Testis (tissue), 5 donors: ENCODE results near the gene KIF2A. TPM values are rescaled to one million over a fixed set of nuclear protein-coding genes. Genes with fewer than 3 reads are reported as not detected.
A peak's percentile ranks its signal among the peaks of the same experiment; 100 is the strongest.

Experiments used
- DNase-seq: peaks from one replicate; pipeline ENCODE4 v3.0.0-alpha.2; 2019
- H3K27ac ChIP-seq, 2 donors: fragments of 200-600 bp; sonication (generic); one replicate each; pipeline ENCODE4 v1.5.1; 2019
- H3K27me3 ChIP-seq: fragments of 200-600 bp; sonication (generic); one replicate; pipeline ENCODE4 v1.5.1; 2019
- H3K36me3 ChIP-seq: fragments of 200-600 bp; sonication (generic); one replicate; pipeline ENCODE4 v1.5.1; 2017; ENCODE audit warnings: low read depth; ENCODE audit errors: missing control alignments
- H3K4me1 ChIP-seq: fragments of 200-600 bp; sonication (generic); one replicate; pipeline ENCODE4 v1.5.1; 2019
- H3K4me3 ChIP-seq, 2 donors: fragments of 200-600 bp; sonication (generic); one replicate each; pipeline ENCODE4 v1.5.1; 2017 to 2019
- H3K9me3 ChIP-seq: fragments of 200-600 bp; sonication (generic); one replicate; pipeline ENCODE4 v1.5.1; 2017
- CTCF ChIP-seq, 3 experiments: fragments of 450-650 bp in 2 of 3; fragments of 200-600 bp in 1 of 3; sonication (generic) in 1 of 3; IDR thresholded peaks; one replicate each; pipeline ENCODE4 v1.5.1; 2016 to 2019; ENCODE audit warnings: antibody characterized with exemption in 3 of 3, mild to moderate bottlenecking in 2 of 3, moderate library complexity in 1 of 3
- POLR2A ChIP-seq: fragments of 450-650 bp; IDR thresholded peaks from one replicate; pipeline ENCODE4 v1.6.1; 2017; ENCODE audit warnings: antibody characterized with exemption, mild to moderate bottlenecking, moderate library complexity
- WGBS, 2 donors: methylation state at CpG; one replicate each; pipeline ENCODE4 v1.1.5; 2018; 5-methylcytosine and 5-hydroxymethylcytosine counted together
- intact Hi-C: fragments of 100-400 bp; cut with DNase I; formaldehyde crosslinking; loops from one replicate; pipeline ENCODE4 v1.15.1; 2023; ENCODE audit warnings: low total_unique reads
- long read RNA-seq, 2 donors: transcript quantifications; one replicate each; lab custom pipeline, GENCODE V29; 2026
- polyA plus RNA-seq: library from polyadenylated mRNA; stranded (reverse); fragments of 350-450 nt; fragmentation: Illumina TruSeq; extraction: RNeasy Lipid Tissue Mini Kit (QIAGEN cat#74804); gene quantifications from one replicate; pipeline ENCODE4 v1.2.3, GENCODE V29; 2014; ENCODE audit warnings: low read depth, low replicate concordance; ENCODE audit not compliant: insufficient read depth
- total RNA-seq, 2 donors: library from RNA; depleted of rRNA; stranded (reverse); fragments of >200 nt; gene quantifications; one replicate each; pipeline ENCODE4 v1.2.3, GENCODE V29; 2016

The KIF2A gene
- total RNA-seq (10 to 100 TPM; 80.0 to 86.5 TPM), polyA plus RNA-seq (91.5 TPM)
- long read RNA-seq, donor 1, partial matches to known transcripts = 6 of 31 reads
- long read RNA-seq, donor 1, other reads (novel, unspliced or antisense) = 23 of 31 reads
- long read RNA-seq, donor 2, partial matches to known transcripts = 0 of 5 reads
- long read RNA-seq, donor 2, other reads (novel, unspliced or antisense) = 0 of 5 reads

GRCh38 chr5:62305715-62306322, at the start of gene KIF2A:
Gene KIF2A (plus strand): TSS chr5:62306206. CDS start chr5:62306473, 267 bp downstream.
- Histone ChIP-seq H3K4me3 (peak within 1 kb of the TSS; percentile 93 to 96), H3K9me3 (no peaks in the 10 kb centered on the region), H3K27me3 (no peaks in the 10 kb centered on the region), H3K4me1 (peaks cover 5% of the 10 kb centered on the region), H3K36me3 (no peaks in the 10 kb centered on the region), H3K27ac (peak within 1 kb of the TSS; percentile 93)
- DNase-seq = peak; percentile 92
- no peak for TF ChIP-seq CTCF (IDR thresholded peaks at IDR 0.05)
- no peak for TF ChIP-seq POLR2A
- intact Hi-C loops = no loop called here
- 0% methylated on average over 14 to 55 of the region's 66 CpGs for WGBS, 2 donors

- no peaks in the 10 kb centered on the region for H3K27me3 ChIP-seq
- no peak for DNase-seq
- TF ChIP-seq POLR2A = no peak
- TF ChIP-seq CTCF (IDR thresholded peaks at IDR 0.05) = no peak
Measured at GRCh38 chr5:62257020-62257367, 49.0 kb upstream of the KIF2A start.

DNA sequence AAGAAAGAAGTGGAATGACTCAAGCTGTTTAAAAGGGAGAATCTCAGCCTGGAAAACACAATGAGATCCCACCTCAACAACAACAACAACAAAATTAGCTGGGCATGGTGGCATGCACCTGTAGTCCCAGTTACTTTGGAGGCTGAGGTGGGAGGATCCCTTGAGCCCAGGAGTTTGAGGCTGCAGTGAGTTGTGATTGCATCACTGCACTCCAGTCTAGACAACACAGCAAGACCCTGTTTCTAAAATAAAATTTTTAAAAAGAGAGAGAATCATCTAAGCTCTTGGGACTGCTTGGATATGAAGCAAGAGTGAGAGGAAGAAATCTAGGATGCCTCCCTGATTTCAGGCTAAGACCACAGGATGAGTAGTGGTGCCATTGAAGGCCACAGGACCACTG, 47.4 kb upstream of the KIF2A start:
- intact Hi-C loops = no loop called here
- Histone ChIP-seq H3K27ac (no peak overlapping the region), H3K9me3 (no peaks in the 10 kb centered on the region), H3K4me3 (no peak overlapping the region), H3K36me3 (no peaks in the 10 kb centered on the region), H3K4me1 (no peaks in the 10 kb centered on the region), H3K27me3 (no peaks in the 10 kb centered on the region)
- DNase-seq = no peak
- no peak for TF ChIP-seq CTCF (IDR thresholded peaks at IDR 0.05)
- TF ChIP-seq POLR2A = no peak

More at GRCh38 chr5:62257020-62257367, 49.0 kb upstream of the KIF2A start:
- Histone ChIP-seq H3K4me1 (no peaks in the 10 kb centered on the region), H3K27ac (no peak overlapping the region), H3K4me3 (no peak overlapping the region), H3K9me3 (no peaks in the 10 kb centered on the region), H3K36me3 (no peaks in the 10 kb centered on the region)
- intact Hi-C loops = no loop called here

DNA sequence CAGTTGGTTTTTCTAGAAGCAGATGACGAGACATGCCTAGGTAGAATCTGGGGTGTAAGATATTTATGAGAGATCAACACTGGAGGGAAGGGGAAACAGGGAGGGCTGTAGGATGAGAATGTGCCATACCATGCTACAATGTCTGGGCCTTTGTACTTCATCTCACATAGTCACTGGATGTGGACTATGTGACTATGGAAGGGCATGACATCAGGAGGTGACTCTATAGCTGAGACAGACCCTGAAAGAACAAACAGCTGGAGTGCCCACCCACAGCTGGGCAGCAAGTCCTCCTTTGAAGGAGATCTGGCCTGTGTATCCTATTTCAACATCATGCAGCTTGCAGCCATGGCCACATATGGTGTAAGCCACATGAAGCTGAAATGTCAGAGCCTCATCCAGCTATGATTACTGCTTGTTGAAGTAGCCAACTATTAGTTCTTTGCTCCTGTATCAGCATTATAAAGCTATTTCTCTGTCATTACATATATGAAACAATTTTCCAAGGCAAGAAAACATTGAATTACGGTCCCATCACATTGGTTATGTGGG, 46.2 kb upstream of the KIF2A start:
- no peaks in the 10 kb centered on the region for H3K27me3 ChIP-seq
- H3K36me3 ChIP-seq = no peaks in the 10 kb centered on the region
- H3K9me3 ChIP-seq = no peaks in the 10 kb centered on the region
- no peaks in the 10 kb centered on the region for H3K4me1 ChIP-seq
- H3K4me3 ChIP-seq = no peak overlapping the region
- no peak overlapping the region for H3K27ac ChIP-seq
- DNase-seq = no peak
- TF ChIP-seq CTCF (IDR thresholded peaks at IDR 0.05) (no peak), POLR2A (no peak)
- intact Hi-C loops = no loop called here
- 85 to 93% methylated on average over 2 of the region's 2 CpGs for WGBS, 2 donors

GRCh38 chr5:62260513-62260912, 45.5 kb upstream of the KIF2A start:
- 52 to 60% methylated on average over 5 of the region's 5 CpGs for WGBS, 2 donors
- DNase-seq = no peak

More at GRCh38 chr5:62260513-62260912, 45.5 kb upstream of the KIF2A start:
- Histone ChIP-seq H3K4me3 (no peak overlapping the region), H3K9me3 (no peaks in the 10 kb centered on the region), H3K27me3 (no peaks in the 10 kb centered on the region), H3K4me1 (no peaks in the 10 kb centered on the region), H3K36me3 (no peaks in the 10 kb centered on the region), H3K27ac (no peak overlapping the region)
- intact Hi-C loops = no loop called here
- TF ChIP-seq CTCF (IDR thresholded peaks at IDR 0.05) = no peak
